H9 (cell line): ENCODE data around the gene BMP2K. TPM values are rescaled to one million over a fixed set of nuclear protein-coding genes. Genes with fewer than 3 reads are reported as not detected.

Source experiments
- DNase-seq: peaks from one replicate; pipeline ENCODE4 v3.0.0-alpha.2; 2017
- H2AFZ ChIP-seq: one replicate; pipeline ENCODE4 v1.6.1; 2013; ENCODE audit warnings: mild to moderate bottlenecking, low read length, control low read depth, moderate library complexity
- H2AK5ac ChIP-seq: 2 replicates; pipeline ENCODE4 v1.6.1; 2013; ENCODE audit warnings: low read length, control low read depth, mixed read lengths; ENCODE audit not compliant: insufficient read length
- H2BK120ac ChIP-seq: one replicate; pipeline ENCODE4 v1.6.1; 2013; ENCODE audit warnings: low read depth, mild to moderate bottlenecking, low read length, control low read depth, inconsistent platforms; ENCODE audit not compliant: poor library complexity, severe bottlenecking
- H2BK12ac ChIP-seq: 2 replicates; pipeline ENCODE4 v1.6.1; 2013; ENCODE audit warnings: low read length, control low read depth, mixed read lengths, low read depth; ENCODE audit not compliant: insufficient read length
- H2BK15ac ChIP-seq: 2 replicates; pipeline ENCODE4 v1.6.1; 2013; ENCODE audit warnings: low read depth, low read length, control low read depth
- H2BK20ac ChIP-seq: one replicate; pipeline ENCODE4 v1.6.1; 2013; ENCODE audit warnings: low read depth, mild to moderate bottlenecking, low read length, control low read depth, inconsistent platforms; ENCODE audit not compliant: poor library complexity, severe bottlenecking
- H2BK5ac ChIP-seq: 2 replicates; pipeline ENCODE4 v1.6.1; 2013; ENCODE audit warnings: low read length, control low read depth, mixed read lengths; ENCODE audit not compliant: insufficient read length
- H3K14ac ChIP-seq: 2 replicates; pipeline ENCODE4 v1.6.1; 2013; ENCODE audit warnings: low read length, control low read depth; ENCODE audit not compliant: insufficient read depth
- H3K18ac ChIP-seq: 2 replicates; pipeline ENCODE4 v1.6.1; 2013; ENCODE audit warnings: low read depth, mild to moderate bottlenecking, mixed read lengths, low read length, control low read depth; ENCODE audit not compliant: insufficient read length
- H3K23ac ChIP-seq: 2 replicates; pipeline ENCODE4 v1.6.1; 2013; ENCODE audit warnings: low read length, control low read depth, mixed read lengths, low read depth; ENCODE audit not compliant: insufficient read length
- H3K23me2 ChIP-seq: 2 replicates; pipeline ENCODE4 v1.6.1; 2013; ENCODE audit warnings: low read depth, mild to moderate bottlenecking, mixed read lengths, low read length, control low read depth; ENCODE audit not compliant: insufficient read length, poor library complexity, severe bottlenecking
- H3K27ac ChIP-seq: 2 replicates; pipeline ENCODE4 v1.5.1; 2013; ENCODE audit warnings: low read length, control low read depth, mixed read lengths, low read depth; ENCODE audit not compliant: insufficient read length
- H3K27me3 ChIP-seq: 2 replicates; pipeline ENCODE4 v1.6.1; 2013; ENCODE audit warnings: low read length, control low read depth, inconsistent platforms; ENCODE audit not compliant: insufficient read depth
- H3K4ac ChIP-seq: 2 replicates; pipeline ENCODE4 v1.6.1; 2013; ENCODE audit warnings: low read depth, mild to moderate bottlenecking, control low read depth, inconsistent platforms, low read length, moderate library complexity
- H3K4me1 ChIP-seq: 2 replicates; pipeline ENCODE4 v1.6.1; 2013; ENCODE audit warnings: low read length, control low read depth, inconsistent platforms; ENCODE audit not compliant: insufficient read depth
- H3K4me2 ChIP-seq: 2 replicates; pipeline ENCODE4 v1.6.1; 2013; ENCODE audit warnings: low read length, control low read depth, mixed read lengths; ENCODE audit not compliant: insufficient read length, insufficient read depth
- H3K56ac ChIP-seq: 2 replicates; pipeline ENCODE4 v1.6.1; 2013; ENCODE audit warnings: low read depth, mild to moderate bottlenecking, mixed read lengths, low read length, control low read depth; ENCODE audit not compliant: insufficient read length
- H3K79me1 ChIP-seq: 2 replicates; pipeline ENCODE4 v1.6.1; 2013; ENCODE audit warnings: low read depth, mild to moderate bottlenecking, moderate library complexity, low read length, control low read depth, inconsistent platforms; ENCODE audit not compliant: insufficient read depth, poor library complexity, severe bottlenecking
- H3K79me2 ChIP-seq: 2 replicates; pipeline ENCODE4 v1.6.1; 2013; ENCODE audit warnings: low read length, control low read depth, inconsistent platforms; ENCODE audit not compliant: insufficient read depth
- H3K9ac ChIP-seq: 2 replicates; pipeline ENCODE4 v1.6.1; 2013; ENCODE audit warnings: low read length, control low read depth, mixed read lengths; ENCODE audit not compliant: insufficient read length; ENCODE audit errors: extremely low read depth
- H3K9me3 ChIP-seq: one replicate; pipeline ENCODE4 v1.6.1; 2013; ENCODE audit warnings: low read depth, low read length, inconsistent platforms; ENCODE audit not compliant: control insufficient read depth
- H3T11ph ChIP-seq: one replicate; pipeline ENCODE4 v1.6.1; 2013; ENCODE audit warnings: mild to moderate bottlenecking, low read length, control low read depth, inconsistent platforms
- H4K20me1 ChIP-seq: one replicate; pipeline ENCODE4 v1.6.1; 2013; ENCODE audit not compliant: control insufficient read depth, insufficient read length, insufficient read depth
- H4K5ac ChIP-seq: 2 replicates; pipeline ENCODE4 v1.6.1; 2013; ENCODE audit warnings: low read depth, mild to moderate bottlenecking, mixed read lengths, low read length, control low read depth; ENCODE audit not compliant: insufficient read length
- H4K8ac ChIP-seq: replicated peaks from 2 replicates; pipeline ENCODE4 v1.6.1; 2013; ENCODE audit warnings: low read length, control low read depth, mixed read lengths, low read depth; ENCODE audit not compliant: insufficient read length
- H4K91ac ChIP-seq: 2 replicates; pipeline ENCODE4 v1.6.1; 2013; ENCODE audit warnings: low read depth, mild to moderate bottlenecking, moderate library complexity, mixed read lengths, low read length, control low read depth; ENCODE audit not compliant: insufficient read length
- H3K27ac Mint-ChIP-seq, 3 experiments: 2 replicates in 2 of 3; 3 replicates in 1 of 3; pipeline ENCODE4 v1.8.0; 2020 to 2021; ENCODE audit warnings: mixed read lengths in 3 of 3, mild to moderate bottlenecking in 1 of 3, moderate library complexity in 1 of 3
- H3K27me3 Mint-ChIP-seq: 2 replicates; pipeline ENCODE4 v1.8.0; 2021; ENCODE audit warnings: low read depth, mild to moderate bottlenecking, moderate library complexity, mixed read lengths
- H3K36me3 Mint-ChIP-seq, 3 experiments: 2 replicates in 2 of 3; 3 replicates in 1 of 3; pipeline ENCODE4 v1.8.0; 2020 to 2021; ENCODE audit warnings: low read depth in 3 of 3, mixed read lengths in 3 of 3; ENCODE audit not compliant: insufficient read depth in 1 of 3
- H3K4me1 Mint-ChIP-seq, 2 experiments: 2 replicates each; pipeline ENCODE4 v1.8.0; 2020; ENCODE audit warnings: mixed read lengths in 2 of 2
- H3K4me3 Mint-ChIP-seq, 2 experiments: 2 replicates in 1 of 2; 3 replicates in 1 of 2; pipeline ENCODE4 v1.8.0; 2020 to 2021; ENCODE audit warnings: mild to moderate bottlenecking in 2 of 2, mixed read lengths in 2 of 2, moderate library complexity in 1 of 2
- H3K9me3 Mint-ChIP-seq, 2 experiments: 2 replicates in 1 of 2; 3 replicates in 1 of 2; pipeline ENCODE4 v1.8.0; 2020; ENCODE audit warnings: mild to moderate bottlenecking in 2 of 2, mixed read lengths in 2 of 2, moderate library complexity in 1 of 2
- WGBS: extraction: QIAGEN DNeasy Blood & Tissue Kit; methylation state at CpG from one replicate; pipeline ENCODE4 v1.1.7; 2013; ENCODE audit warnings: missing lambda C conversion rate, low lambda C conversion rate, mixed read lengths; ENCODE audit not compliant: insufficient read length; ENCODE audit errors: extremely low coverage; 5-methylcytosine and 5-hydroxymethylcytosine counted together
- total RNA-seq: library from RNA; stranded (reverse); gene quantifications from 2 replicates; pipeline ENCODE4 v1.2.1, GENCODE V29; 2021
- TF ChIP-seq, protein P1 (sequence below): fragments of 200-600 bp; sonication (generic); conservative IDR thresholded peaks from 3 replicates; pipeline ENCODE4 v1.8.0; 2021; ENCODE audit warnings: antibody characterized with exemption, mild to moderate bottlenecking

The BMP2K gene
- total RNA-seq, 1 experiment from 2014 or later: 26.4 TPM

DNA sequence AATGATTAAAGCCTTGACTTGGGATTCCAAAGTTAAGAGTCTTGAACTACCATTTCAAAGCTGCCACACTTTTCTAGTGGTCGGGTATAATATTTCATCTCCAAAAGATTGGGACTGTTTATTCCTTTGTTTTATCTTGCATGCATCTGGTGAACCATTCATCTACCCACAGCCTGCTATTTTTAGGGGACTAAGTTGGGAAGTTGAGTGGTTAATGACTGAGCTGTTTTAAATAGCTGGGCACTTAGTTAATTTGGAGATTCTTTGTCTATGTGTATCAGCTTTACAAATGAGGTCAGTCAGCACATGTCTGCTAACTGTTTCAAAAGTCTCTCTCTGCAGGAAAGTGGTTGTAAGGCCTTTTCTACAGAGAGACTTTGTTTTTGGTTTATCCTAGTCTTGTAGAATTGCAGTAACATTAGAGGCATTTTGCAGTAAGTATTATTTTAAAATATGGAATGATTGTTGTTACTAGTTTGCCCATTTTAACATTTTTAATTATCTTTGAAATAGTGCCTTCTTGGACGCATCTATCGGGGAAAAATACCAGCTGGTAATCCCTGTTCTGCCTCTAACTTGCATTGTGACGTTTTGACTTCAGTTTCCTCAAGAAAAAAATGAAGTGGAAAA, 8.2 kb downstream of the BMP2K start:
- Mint-ChIP-seq H3K36me3 (peaks cover 0 to 7% (median 0%) of the 10 kb centered on the region in 3 experiments; a peak in 1 of 7 replicates), H3K27me3 (no peaks in the 10 kb centered on the region), H3K9me3 (no peaks in the 10 kb centered on the region), H3K4me1 (peaks cover 15 to 16% of the 10 kb centered on the region in 2 experiments), H3K27ac (no peak overlapping the region), H3K4me3 (no peak overlapping the region)
- Histone ChIP-seq H3K14ac (no peak overlapping the region), H2BK5ac (no peak overlapping the region), H3K4ac (no peak overlapping the region), H3K4me1 (no peaks in the 10 kb centered on the region; the same call in 1 of the 2 replicates), H3K18ac (no peak overlapping the region), H3K79me2 (peaks cover 5% of the 10 kb centered on the region; the same call in 1 of the 2 replicates), H3K4me2 (no peak overlapping the region), H3K23ac (no peak overlapping the region), H3K27me3 (no peaks in the 10 kb centered on the region), H4K91ac (no peak overlapping the region), H3K9ac (no peak overlapping the region), H2BK20ac (no peak overlapping the region), H4K8ac (no peak overlapping the region), H2AFZ (no peak overlapping the region), H2BK120ac (no peak overlapping the region), H4K20me1 (no peaks in the 10 kb centered on the region), H3K27ac (no peak overlapping the region), H2BK12ac (no peak overlapping the region), H3K56ac (no peak overlapping the region), H4K5ac (no peak overlapping the region), H3K23me2 (no peaks in the 10 kb centered on the region), H3K79me1 (no peaks in the 10 kb centered on the region), H2BK15ac (no peak overlapping the region), H2AK5ac (no peak overlapping the region), H3T11ph (no peak overlapping the region), H3K9me3 (no peaks in the 10 kb centered on the region)
- WGBS: no CpG with 5 or more reads among the region's 4 CpGs
- DNase-seq: no peak
- TF ChIP-seq, protein P1, sequence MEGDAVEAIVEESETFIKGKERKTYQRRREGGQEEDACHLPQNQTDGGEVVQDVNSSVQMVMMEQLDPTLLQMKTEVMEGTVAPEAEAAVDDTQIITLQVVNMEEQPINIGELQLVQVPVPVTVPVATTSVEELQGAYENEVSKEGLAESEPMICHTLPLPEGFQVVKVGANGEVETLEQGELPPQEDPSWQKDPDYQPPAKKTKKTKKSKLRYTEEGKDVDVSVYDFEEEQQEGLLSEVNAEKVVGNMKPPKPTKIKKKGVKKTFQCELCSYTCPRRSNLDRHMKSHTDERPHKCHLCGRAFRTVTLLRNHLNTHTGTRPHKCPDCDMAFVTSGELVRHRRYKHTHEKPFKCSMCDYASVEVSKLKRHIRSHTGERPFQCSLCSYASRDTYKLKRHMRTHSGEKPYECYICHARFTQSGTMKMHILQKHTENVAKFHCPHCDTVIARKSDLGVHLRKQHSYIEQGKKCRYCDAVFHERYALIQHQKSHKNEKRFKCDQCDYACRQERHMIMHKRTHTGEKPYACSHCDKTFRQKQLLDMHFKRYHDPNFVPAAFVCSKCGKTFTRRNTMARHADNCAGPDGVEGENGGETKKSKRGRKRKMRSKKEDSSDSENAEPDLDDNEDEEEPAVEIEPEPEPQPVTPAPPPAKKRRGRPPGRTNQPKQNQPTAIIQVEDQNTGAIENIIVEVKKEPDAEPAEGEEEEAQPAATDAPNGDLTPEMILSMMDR: no peak
